ENCODE data around the gene CNNM4.

Gene CNNM4

DNA sequence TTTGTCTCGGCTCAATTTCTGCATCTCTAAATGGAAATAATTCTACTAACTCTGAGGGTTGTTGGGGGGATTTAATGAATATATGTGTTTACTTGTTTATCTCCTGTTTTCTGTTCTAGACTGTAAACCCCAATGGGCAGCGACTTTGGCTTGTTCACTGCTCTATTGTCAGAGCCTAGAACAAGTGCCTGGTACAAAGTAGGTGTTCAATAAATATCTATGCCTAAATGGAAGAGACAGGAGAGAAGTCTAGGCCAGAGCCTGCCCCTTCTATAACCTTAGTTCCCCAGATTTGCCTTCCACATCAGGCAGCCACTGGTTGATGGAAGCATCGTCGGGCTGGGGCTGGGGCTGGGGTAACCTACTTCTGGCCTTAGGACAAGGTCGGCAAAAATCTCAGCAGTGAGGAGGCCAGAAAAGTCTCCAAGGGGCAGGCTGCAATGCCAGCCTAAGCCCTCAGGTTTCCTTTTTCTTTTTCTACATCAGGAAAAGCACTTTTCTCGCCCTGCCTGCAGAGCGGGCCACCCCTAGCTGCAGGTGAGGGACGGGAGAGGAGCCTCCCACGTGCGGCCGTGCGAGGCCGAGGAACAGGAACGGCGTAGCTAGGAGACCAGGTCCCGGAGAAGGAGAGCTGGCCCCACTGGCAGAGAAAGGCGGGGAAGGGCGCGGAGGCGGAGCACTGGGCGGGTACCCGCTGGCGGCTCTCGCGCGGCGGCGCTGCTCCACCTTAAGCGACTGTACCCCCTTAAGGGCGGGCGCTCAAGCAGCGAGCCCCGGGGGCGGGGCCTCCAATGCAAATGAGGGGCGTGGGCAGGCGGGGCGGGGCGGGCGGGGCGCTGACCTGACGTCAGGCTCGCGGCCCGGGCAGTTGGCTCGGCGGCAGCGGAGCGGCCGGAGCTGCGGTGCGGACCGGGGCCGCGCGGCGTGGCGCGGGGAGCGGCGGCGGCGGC, at the start of gene CNNM4:
TSS of gene CNNM4 (plus strand) at position 867 of the 950 bp plus-strand sequence. CDS start 98 bp downstream, outside the sequence.
- peak; percentile 96 for ATAC-seq
- TF ChIP-seq CSDC2 (CRISPR knock-in tag; IDR thresholded peaks at IDR 0.05), result no peak
- TF ChIP-seq ESRRG (CRISPR knock-in tag; IDR thresholded peaks at IDR 0.05), result no peak
- no peak for TF ChIP-seq ZNF70 (CRISPR knock-in tag; IDR thresholded peaks at IDR 0.05)
- no peak for TF ChIP-seq RARB (CRISPR knock-in tag; IDR thresholded peaks at IDR 0.05)
- no peak for TF ChIP-seq GLIS3 (CRISPR knock-in tag; IDR thresholded peaks at IDR 0.05)
- no peak for TF ChIP-seq ZNF565 (CRISPR knock-in tag; conservative IDR thresholded peaks at IDR 0.05; ENCODE audit: low read depth)
- TF ChIP-seq ARNTL (CRISPR knock-in tag; IDR thresholded peaks at IDR 0.05; ENCODE audit: borderline replicate concordance, low read depth), result no peak
- TF ChIP-seq ZFP30 (CRISPR knock-in tag; IDR thresholded peaks at IDR 0.05), result no peak
- TF ChIP-seq, protein P1, sequence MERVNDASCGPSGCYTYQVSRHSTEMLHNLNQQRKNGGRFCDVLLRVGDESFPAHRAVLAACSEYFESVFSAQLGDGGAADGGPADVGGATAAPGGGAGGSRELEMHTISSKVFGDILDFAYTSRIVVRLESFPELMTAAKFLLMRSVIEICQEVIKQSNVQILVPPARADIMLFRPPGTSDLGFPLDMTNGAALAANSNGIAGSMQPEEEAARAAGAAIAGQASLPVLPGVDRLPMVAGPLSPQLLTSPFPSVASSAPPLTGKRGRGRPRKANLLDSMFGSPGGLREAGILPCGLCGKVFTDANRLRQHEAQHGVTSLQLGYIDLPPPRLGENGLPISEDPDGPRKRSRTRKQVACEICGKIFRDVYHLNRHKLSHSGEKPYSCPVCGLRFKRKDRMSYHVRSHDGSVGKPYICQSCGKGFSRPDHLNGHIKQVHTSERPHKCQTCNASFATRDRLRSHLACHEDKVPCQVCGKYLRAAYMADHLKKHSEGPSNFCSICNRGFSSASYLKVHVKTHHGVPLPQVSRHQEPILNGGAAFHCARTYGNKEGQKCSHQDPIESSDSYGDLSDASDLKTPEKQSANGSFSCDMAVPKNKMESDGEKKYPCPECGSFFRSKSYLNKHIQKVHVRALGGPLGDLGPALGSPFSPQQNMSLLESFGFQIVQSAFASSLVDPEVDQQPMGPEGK (CRISPR knock-in tag; IDR thresholded peaks at IDR 0.05; ENCODE audit: borderline replicate concordance), result no peak
- no peak for TF ChIP-seq ZNF8 (CRISPR knock-in tag; IDR thresholded peaks at IDR 0.05)
- TF ChIP-seq ZC3H10 (CRISPR knock-in tag; IDR thresholded peaks at IDR 0.05), result no peak
- TF ChIP-seq OSR1 (CRISPR knock-in tag; IDR thresholded peaks at IDR 0.05), result no peak
- TF ChIP-seq, protein P2, sequence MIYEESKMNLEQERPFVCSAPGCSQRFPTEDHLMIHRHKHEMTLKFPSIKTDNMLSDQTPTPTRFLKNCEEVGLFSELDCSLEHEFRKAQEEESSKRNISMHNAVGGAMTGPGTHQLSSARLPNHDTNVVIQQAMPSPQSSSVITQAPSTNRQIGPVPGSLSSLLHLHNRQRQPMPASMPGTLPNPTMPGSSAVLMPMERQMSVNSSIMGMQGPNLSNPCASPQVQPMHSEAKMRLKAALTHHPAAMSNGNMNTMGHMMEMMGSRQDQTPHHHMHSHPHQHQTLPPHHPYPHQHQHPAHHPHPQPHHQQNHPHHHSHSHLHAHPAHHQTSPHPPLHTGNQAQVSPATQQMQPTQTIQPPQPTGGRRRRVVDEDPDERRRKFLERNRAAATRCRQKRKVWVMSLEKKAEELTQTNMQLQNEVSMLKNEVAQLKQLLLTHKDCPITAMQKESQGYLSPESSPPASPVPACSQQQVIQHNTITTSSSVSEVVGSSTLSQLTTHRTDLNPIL (CRISPR knock-in tag; IDR thresholded peaks at IDR 0.05; ENCODE audit: low read depth), result no peak
- no peak for TF ChIP-seq BACH2 (CRISPR knock-in tag; IDR thresholded peaks at IDR 0.05; ENCODE audit: borderline replicate concordance)
- no peak for TF ChIP-seq ZFP3 (CRISPR knock-in tag; IDR thresholded peaks at IDR 0.05)
- TF ChIP-seq, protein P3, sequence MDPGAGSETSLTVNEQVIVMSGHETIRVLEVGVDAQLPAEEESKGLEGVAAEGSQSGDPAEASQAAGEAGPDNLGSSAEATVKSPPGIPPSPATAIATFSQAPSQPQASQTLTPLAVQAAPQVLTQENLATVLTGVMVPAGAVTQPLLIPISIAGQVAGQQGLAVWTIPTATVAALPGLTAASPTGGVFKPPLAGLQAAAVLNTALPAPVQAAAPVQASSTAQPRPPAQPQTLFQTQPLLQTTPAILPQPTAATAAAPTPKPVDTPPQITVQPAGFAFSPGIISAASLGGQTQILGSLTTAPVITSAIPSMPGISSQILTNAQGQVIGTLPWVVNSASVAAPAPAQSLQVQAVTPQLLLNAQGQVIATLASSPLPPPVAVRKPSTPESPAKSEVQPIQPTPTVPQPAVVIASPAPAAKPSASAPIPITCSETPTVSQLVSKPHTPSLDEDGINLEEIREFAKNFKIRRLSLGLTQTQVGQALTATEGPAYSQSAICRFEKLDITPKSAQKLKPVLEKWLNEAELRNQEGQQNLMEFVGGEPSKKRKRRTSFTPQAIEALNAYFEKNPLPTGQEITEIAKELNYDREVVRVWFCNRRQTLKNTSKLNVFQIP (CRISPR knock-in tag; IDR thresholded peaks at IDR 0.05; ENCODE audit: borderline replicate concordance, low read depth), result no peak
- no peak for TF ChIP-seq SNAI2 (CRISPR knock-in tag; IDR thresholded peaks at IDR 0.05)
- TF ChIP-seq TCF4 (CRISPR knock-in tag; IDR thresholded peaks at IDR 0.05; ENCODE audit: borderline replicate concordance), result no peak

- ATAC-seq, result no peak
- TF ChIP-seq ZNF565 (CRISPR knock-in tag; conservative IDR thresholded peaks at IDR 0.05; ENCODE audit: low read depth), result no peak
Observed at GRCh38 chr2:96710985-96711384, 49.7 kb upstream of the CNNM4 start.

GRCh38 chr2:96715658-96716057, 45.0 kb upstream of the CNNM4 start:
- ATAC-seq, result no peak
- no peak for TF ChIP-seq OSR1 (CRISPR knock-in tag; IDR thresholded peaks at IDR 0.05)
- TF ChIP-seq ZFP3 (CRISPR knock-in tag; IDR thresholded peaks at IDR 0.05), result no peak
- no peak for TF ChIP-seq GLIS3 (CRISPR knock-in tag; IDR thresholded peaks at IDR 0.05)
- TF ChIP-seq, protein P3 (CRISPR knock-in tag; IDR thresholded peaks at IDR 0.05; ENCODE audit: borderline replicate concordance, low read depth), result no peak
- no peak for TF ChIP-seq CSDC2 (CRISPR knock-in tag; IDR thresholded peaks at IDR 0.05)
- no peak for TF ChIP-seq ZNF565 (CRISPR knock-in tag; conservative IDR thresholded peaks at IDR 0.05; ENCODE audit: low read depth)
- no peak for TF ChIP-seq ZNF8 (CRISPR knock-in tag; IDR thresholded peaks at IDR 0.05)
- TF ChIP-seq TCF4 (CRISPR knock-in tag; IDR thresholded peaks at IDR 0.05; ENCODE audit: borderline replicate concordance), result no peak
- TF ChIP-seq SNAI2 (CRISPR knock-in tag; IDR thresholded peaks at IDR 0.05), result no peak
- TF ChIP-seq ZNF70 (CRISPR knock-in tag; IDR thresholded peaks at IDR 0.05), result no peak
- no peak for TF ChIP-seq TSHZ2 (CRISPR knock-in tag; IDR thresholded peaks at IDR 0.05)
- TF ChIP-seq PPARA (CRISPR knock-in tag; IDR thresholded peaks at IDR 0.05; ENCODE audit: borderline replicate concordance), result no peak
- TF ChIP-seq ARNTL (CRISPR knock-in tag; IDR thresholded peaks at IDR 0.05; ENCODE audit: borderline replicate concordance, low read depth), result no peak
- no peak for TF ChIP-seq ESRRG (CRISPR knock-in tag; IDR thresholded peaks at IDR 0.05)
- TF ChIP-seq ZC3H10 (CRISPR knock-in tag; IDR thresholded peaks at IDR 0.05), result no peak
- TF ChIP-seq, protein P1 (CRISPR knock-in tag; IDR thresholded peaks at IDR 0.05; ENCODE audit: borderline replicate concordance), result no peak

Data from SK-N-SH treated with all-trans-retinoic acid at 6 μM for 48 hours (cell line).